GM06990 (cell line): ENCODE data around the gene SLC2A4.

ENCODE experiments used
- DNase-seq: peaks from one replicate; pipeline ENCODE4 v3.0.0-alpha.2; 2011; ENCODE audit not compliant: insufficient read length; ENCODE audit errors: extremely low read depth
- H3K27me3 ChIP-seq: replicated peaks from 2 replicates; pipeline ENCODE4 v1.6.0; 2011; ENCODE audit warnings: low read length; ENCODE audit not compliant: control insufficient read depth, insufficient read depth
- H3K36me3 ChIP-seq: 2 replicates; pipeline ENCODE4 v1.5.1; 2011; ENCODE audit warnings: low read length; ENCODE audit not compliant: control insufficient read depth, insufficient read depth
- H3K4me3 ChIP-seq: replicated peaks from 2 replicates; pipeline ENCODE4 v1.5.1; 2011; ENCODE audit warnings: low read depth, mild to moderate bottlenecking, control low read depth, low read length
- CTCF ChIP-seq: IDR thresholded peaks from 2 replicates; pipeline ENCODE4 v1.5.1; 2011; ENCODE audit warnings: low read length, control low read depth, mild to moderate bottlenecking, inconsistent platforms; ENCODE audit not compliant: insufficient read depth, poor library complexity, severe bottlenecking

SLC2A4 gene

GRCh38 chr17:7326186-7326585, 44.7 kb downstream of the SLC2A4 start:
- H3K36me3 ChIP-seq, result peaks cover 37% of the 10 kb centered on the region
- H3K27me3 ChIP-seq, result no peaks in the 10 kb centered on the region

GRCh38 chr17:7327056-7327455, 45.5 kb downstream of the SLC2A4 start:
- no peak for TF ChIP-seq CTCF
- Histone ChIP-seq H3K27me3 (no peaks in the 10 kb centered on the region), H3K36me3 (peaks cover 28% of the 10 kb centered on the region), H3K4me3 (no peak overlapping the region)
- DNase-seq, result no peak

More at GRCh38 chr17:7326186-7326585, 44.7 kb downstream of the SLC2A4 start:
- H3K4me3 ChIP-seq, result no peak overlapping the region
- no peak for TF ChIP-seq CTCF
- no peak for DNase-seq

GRCh38 chr17:7327501-7327900, 46.0 kb downstream of the SLC2A4 start:
- TF ChIP-seq CTCF, result no peak
- Histone ChIP-seq H3K27me3 (no peaks in the 10 kb centered on the region), H3K4me3 (no peak overlapping the region), H3K36me3 (peaks cover 26% of the 10 kb centered on the region)
- no peak for DNase-seq

GRCh38 chr17:7328009-7328408, 46.5 kb downstream of the SLC2A4 start:
- peaks cover 21% of the 10 kb centered on the region for H3K36me3 ChIP-seq
- H3K4me3 ChIP-seq, result peak overlapping the region; percentile 81

DNA sequence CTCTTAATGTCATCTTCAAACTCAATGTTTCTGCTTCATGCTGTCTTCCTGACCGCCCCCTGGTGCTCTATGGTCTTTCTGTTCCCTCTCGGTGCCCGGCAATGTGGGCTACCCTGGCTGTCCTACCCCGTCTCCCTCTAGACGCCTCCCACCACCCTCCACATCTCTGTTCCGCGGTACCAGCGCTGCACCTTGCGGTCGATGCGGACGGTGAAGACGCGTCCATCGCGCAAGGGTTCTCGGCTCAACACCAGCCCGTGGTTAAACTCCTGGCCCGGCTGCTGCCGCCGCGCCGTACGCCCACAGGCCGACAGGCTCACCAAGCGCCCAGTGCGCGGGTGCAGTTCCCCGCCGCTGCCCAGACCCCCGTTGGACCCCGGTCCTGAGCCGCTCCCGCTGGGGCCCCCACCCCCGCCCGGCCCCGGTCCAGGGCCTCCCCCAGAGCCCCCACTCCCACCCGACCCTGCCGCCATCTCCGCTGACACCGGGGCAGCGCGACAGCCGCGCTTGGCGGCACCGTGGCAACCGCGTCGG, 47.4 kb downstream of the SLC2A4 start, which contains the start of gene NEURL4:
Gene NEURL4, minus strand, starts transcription at position 496 of the 534 bp plus-strand sequence. Its CDS starts 23 bp downstream, at position 473.
- no peak for DNase-seq
- peak within 1 kb of the TSS; percentile 81 for H3K4me3 ChIP-seq
- TF ChIP-seq CTCF, result peak; percentile 18

More at GRCh38 chr17:7328009-7328408, 46.5 kb downstream of the SLC2A4 start:
- TF ChIP-seq CTCF, result no peak
- DNase-seq, result no peak
- H3K27me3 ChIP-seq, result no peaks in the 10 kb centered on the region

More for the DNA sequence above, 47.4 kb downstream of the SLC2A4 start, which contains the start of gene NEURL4:
- Histone ChIP-seq H3K27me3 (no peaks in the 10 kb centered on the region), H3K36me3 (peaks cover 15% of the 10 kb centered on the region)
